ENCODE data around the gene ITGB6.

DNA sequence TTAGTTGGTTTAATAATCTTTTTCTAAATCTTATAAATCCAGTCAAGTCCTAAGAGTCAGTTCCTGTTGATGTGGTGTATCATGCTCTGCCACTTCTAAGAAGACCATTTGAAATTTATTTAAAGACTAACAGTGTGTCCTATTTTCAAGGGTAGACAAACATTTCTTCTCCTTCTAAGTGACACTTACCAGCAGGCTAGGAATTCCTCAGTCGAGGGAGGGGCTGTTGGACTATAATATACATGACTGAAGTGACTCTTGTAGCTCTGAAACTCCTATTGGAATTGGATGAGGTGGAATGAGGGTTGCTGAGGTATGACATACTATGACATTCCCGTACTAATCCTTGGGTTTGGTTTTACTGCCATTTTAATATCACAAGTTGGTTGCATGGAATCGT lies 30.6 kb downstream of the ITGB6 start:
- TF ChIP-seq, protein P1, sequence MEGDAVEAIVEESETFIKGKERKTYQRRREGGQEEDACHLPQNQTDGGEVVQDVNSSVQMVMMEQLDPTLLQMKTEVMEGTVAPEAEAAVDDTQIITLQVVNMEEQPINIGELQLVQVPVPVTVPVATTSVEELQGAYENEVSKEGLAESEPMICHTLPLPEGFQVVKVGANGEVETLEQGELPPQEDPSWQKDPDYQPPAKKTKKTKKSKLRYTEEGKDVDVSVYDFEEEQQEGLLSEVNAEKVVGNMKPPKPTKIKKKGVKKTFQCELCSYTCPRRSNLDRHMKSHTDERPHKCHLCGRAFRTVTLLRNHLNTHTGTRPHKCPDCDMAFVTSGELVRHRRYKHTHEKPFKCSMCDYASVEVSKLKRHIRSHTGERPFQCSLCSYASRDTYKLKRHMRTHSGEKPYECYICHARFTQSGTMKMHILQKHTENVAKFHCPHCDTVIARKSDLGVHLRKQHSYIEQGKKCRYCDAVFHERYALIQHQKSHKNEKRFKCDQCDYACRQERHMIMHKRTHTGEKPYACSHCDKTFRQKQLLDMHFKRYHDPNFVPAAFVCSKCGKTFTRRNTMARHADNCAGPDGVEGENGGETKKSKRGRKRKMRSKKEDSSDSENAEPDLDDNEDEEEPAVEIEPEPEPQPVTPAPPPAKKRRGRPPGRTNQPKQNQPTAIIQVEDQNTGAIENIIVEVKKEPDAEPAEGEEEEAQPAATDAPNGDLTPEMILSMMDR (IDR thresholded peaks at IDR 0.05; ENCODE audit: low read depth, low read length, poor library complexity, severe bottlenecking) = no peak
- TF ChIP-seq EZH2phosphoT487 (IDR thresholded peaks at IDR 0.05; ENCODE audit: borderline replicate concordance, low read length) = no peak

Data from DOHH2 (cell line).